Hypothalamus (tissue), 51 donors: ENCODE data around the gene CTIF.

Experiments used
- DNase-seq, 51 donors: peaks; one replicate each; lab custom pipeline; 2025; lab: John Stamatoyannopoulos, UW

Gene CTIF

GRCh38 chr18:48819781-48820482 is 281.1 kb downstream of the CTIF start:
- no peak for DNase-seq

DNA sequence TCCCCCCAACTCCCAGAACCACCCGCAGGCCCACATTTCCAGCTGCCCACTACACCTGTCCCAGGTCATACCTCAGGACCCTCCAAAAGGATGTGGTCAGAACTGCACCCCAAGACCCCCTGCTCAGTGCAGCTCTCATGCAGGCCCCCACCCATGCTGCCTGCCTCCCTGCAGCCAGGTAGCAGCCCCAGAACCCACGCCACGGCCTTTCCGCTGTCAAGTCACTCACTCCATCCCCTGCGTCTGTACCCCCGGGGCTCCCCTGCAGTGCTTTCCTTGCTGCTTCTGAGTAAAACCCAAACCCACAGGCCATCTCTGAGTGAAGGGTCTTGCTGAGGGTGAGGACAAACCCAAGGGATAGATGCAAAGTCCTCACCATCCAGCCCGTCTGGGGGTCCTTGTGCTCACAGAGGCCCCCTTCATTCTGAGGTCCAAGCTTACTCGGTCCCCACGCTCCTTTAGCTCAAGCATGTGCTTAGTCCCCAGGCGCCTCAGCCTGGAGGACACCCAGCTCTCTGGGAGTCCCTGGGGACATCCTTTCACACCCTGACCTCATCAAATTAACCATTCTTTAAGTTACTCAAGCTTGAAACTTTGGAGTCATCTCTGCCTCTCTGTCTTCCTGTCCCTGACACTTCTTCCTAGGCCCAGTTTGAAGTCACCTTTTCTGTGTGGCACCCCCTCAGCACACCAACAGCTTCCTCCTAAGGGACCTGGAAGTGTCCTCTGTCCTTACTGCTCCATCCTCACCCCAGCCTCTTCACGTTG is 281.8 kb downstream of the CTIF start:
- no peak for DNase-seq

DNA sequence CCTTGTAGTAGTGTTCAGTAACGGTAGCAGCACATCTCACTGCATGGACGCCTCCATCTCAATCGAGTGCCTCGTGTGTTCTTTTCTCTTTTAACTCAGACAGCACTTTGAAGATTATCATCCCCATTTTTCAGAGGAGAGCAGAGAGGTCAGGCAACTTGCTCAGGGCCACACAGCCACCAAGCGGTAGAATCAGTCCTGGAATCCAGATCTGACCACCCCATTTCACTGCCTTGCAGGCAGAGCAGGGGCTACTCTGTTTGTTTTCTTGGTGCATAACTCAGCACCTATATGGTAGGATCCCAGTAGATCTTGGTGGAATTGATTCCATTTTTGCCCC is 282.4 kb downstream of the CTIF start:
- DNase-seq, result no peak

DNA sequence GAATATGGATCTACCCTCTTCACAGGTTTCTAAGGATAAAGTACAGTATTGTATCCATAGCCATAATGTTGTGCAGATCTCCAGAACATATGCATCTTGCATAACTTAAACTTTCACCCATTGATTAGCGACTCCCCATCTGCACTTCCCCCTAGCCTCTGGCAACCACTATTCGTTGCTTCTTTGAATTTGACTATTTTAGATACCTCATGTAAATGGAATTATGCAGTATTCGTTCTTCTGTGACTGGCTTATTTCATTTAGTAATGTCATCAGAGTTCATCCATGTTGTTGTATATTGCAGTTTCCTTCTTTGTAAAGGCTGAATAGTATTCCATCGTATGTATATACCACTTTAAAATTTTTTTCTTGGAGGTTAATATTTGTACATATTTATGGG is 283.0 kb downstream of the CTIF start:
- DNase-seq, result no peak

- no peak for DNase-seq
Observed at GRCh38 chr18:48824231-48824970, 285.6 kb downstream of the CTIF start.

DNA sequence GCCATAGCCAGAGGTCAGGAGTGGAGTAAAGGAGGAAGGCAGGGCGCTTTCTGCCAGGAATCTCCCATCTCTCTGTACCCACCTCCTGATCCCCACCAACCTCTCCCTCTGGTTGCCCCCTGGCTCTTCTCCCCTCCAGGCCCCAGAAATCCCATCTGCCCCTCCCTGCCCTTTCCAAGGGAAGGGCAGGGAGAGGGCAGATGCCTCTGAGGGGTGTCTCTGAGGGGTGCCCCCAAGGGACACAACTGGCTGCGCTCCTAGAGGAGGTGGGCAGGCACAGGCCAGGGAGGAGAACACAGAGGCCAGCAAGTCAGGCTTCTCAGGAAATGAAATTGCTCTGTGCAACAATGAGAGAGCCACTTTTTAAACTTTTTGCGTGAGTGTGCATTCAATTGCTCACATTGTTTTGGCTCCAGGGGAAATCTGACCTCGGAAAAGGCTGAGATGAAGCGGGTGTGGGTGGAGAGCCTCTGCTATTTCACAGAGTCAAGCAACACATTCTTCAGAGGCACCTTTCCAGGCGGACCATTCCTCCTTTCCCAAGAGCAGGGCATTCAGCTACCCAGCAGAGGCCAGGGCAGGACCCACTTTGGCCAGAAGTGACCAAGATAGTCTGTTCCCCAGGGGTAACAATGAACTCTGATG is 286.4 kb downstream of the CTIF start:
- no peak for DNase-seq

GRCh38 chr18:48826271-48826670 is 287.4 kb downstream of the CTIF start:
- no peak for DNase-seq

DNA sequence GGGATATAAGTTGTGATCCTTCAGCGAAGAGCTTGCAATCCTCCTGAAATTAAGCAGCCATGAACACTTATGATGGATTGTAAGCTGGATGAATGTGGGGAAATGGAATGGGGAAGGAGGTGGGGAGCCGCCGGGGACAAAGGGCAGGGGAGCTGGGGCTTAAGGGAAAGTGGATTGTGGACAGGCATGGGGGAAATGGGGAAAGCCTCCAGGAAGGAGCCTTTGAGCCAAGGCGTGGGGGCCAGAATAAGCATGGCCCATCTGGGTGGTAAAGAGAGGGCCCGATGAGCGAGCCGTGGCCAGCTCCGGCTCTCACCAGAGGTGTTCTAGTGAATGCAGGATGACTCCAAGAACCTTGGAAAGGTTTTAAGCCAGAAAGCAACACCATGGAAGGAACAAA is 288.0 kb downstream of the CTIF start:
- DNase-seq, result no peak

GRCh38 chr18:48827291-48828193 is 288.7 kb downstream of the CTIF start:
- DNase-seq, result no peak

- no peak for DNase-seq
Observed at GRCh38 chr18:48828194-48828545, 289.3 kb downstream of the CTIF start.

- no peak for DNase-seq
Observed at GRCh38 chr18:48828691-48829442, 290.0 kb downstream of the CTIF start.

GRCh38 chr18:48829443-48830149 is 290.8 kb downstream of the CTIF start:
- no peak for DNase-seq

DNA sequence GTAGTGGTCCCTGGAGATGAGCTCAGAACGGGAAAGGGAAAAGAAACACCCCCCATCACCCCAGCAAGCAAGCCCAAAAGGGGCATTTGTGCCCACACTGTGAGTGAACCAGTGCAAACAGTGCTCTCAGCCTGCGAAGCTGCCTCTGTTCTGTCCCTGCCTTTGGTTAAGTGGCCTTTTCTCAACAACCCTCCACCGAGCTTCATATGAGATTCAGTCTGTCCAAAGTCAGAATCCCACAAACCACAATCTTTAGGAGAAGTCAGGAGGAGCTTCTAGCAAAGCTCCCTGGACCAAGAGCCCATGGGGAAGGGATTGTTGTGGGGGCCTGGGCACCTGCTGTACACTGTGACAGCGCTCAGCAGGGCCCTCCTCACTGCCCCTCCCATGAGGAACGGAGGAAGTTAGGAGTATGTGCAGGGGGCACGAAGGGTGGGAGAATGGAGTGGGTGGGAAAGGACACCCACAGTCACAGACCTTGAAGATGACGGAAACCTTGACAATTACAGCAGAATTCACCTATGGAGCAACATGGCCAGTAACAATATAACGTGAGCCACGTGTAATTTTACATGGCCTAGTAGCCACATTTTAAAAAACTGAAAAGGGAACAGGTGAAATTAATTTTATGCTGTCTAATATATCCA is 292.4 kb downstream of the CTIF start:
- no peak for DNase-seq

GRCh38 chr18:48831802-48832201 is 293.0 kb downstream of the CTIF start:
- no peak for DNase-seq

DNA sequence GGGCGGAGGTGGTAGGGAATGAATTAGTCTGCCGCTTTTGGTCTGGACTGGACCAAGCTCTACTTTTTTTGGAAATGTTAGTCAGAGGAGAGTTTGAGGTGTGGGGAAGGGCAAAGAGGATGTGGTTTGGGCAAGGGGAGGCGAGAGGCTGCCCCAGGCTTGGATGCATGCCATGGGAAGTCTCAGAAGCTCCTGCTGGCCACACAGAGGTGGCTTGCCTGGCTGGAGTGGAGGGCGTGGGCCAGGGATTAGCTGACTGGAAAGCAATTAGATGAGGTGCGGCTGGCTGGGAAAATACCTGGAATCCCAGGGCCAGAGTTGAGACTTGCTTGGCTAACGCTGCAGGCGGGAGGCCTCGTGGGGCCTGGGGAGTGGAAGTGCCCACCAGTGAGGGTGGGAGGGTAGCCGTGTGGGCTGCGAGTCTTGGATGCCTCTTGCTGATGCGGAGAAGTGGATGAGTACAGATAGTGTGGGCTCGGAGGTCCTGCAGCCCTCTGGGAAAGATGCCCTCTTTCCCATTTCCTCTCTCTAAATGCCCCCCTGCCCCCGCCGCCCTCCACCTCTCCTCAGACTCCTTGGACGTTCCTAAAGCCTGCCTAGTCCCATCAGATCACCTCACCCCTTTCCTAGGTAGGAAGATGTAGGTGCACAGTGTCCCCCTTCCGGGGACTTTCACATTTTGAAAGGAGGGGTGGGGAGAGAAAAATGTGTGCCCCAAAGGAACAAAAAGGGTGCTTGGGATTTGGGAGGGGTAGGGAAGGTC is 294.3 kb downstream of the CTIF start:
- DNase-seq, result peak in 3 of 51 donors; percentile 23 to 35 (median 28)

DNA sequence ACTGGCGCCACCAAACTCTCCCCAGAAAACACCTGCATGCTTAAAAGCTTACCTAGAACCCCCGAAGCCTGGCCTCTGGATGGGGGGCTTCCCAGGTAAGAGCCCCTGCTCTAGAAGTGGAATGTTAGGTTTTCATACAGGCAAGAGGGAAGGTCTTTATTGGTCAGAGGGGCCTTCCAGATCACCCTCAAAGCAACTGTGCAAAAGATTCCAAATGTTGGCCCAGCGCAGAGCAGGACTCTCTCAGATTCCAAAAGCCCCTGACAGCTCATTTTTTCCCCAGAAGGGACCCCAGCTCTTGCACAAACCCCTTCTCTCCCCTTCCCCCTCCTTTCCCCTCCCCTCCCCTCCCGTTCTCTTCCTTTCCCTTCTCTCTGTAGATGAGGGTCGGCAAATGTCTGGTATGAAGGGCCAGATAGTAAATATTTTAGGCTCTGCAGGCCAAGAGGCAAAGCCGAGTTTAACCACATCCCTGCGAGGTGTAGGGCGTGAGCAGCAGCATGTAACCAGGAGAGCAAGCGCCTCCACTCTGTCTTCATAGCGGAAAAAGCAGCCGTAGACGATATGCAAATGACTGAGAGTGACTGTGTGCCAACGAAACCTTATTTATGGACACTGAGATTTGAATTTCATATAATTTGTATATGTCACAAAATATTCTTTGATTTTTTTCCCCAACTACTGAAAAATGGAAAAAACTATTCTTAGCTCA is 295.0 kb downstream of the CTIF start:
- DNase-seq, result no peak
